ENCODE data around the gene RUNX1.

- TF ChIP-seq CTCF (IDR thresholded peaks at IDR 0.05) (no peak), EP300 (IDR thresholded peaks at IDR 0.05; ENCODE audit: borderline replicate concordance in 1 of 2, low read depth in 1 of 2, low read length in 1 of 2) (no peak), REST (IDR thresholded peaks at IDR 0.05; ENCODE audit: low read depth, low read length) (no peak), EZH2phosphoT487 (IDR thresholded peaks at IDR 0.05; ENCODE audit: borderline replicate concordance, low read depth) (no peak), RFX5 (IDR thresholded peaks at IDR 0.05; ENCODE audit: low read length) (no peak), JUND (IDR thresholded peaks at IDR 0.05) (no peak), SMC3 (IDR thresholded peaks at IDR 0.05; ENCODE audit: low read depth, low read length) (no peak), RAD21 (IDR thresholded peaks at IDR 0.05; ENCODE audit: low read length) (no peak)
These were observed 258.3 kb downstream of the RUNX1 start for GRCh38 chr21:34790834-34791233.
